H1 (cell line): ENCODE measurements around the gene ATXN7. TPM values are rescaled to one million over a fixed set of nuclear protein-coding genes. Genes with fewer than 3 reads are reported as not detected.

ENCODE experiments used
- ASH2L ChIP-seq: fragments of 200-600, 300-600 bp; sonication (generic); IDR thresholded peaks from one replicate; pipeline ENCODE4 v1.7.1; 2017; ENCODE audit warnings: low read length
- BACH1 ChIP-seq: IDR thresholded peaks from 2 replicates; pipeline ENCODE4 v1.6.1; 2012; ENCODE audit warnings: low read length, improper control_type of control experiment
- BCL11A ChIP-seq, 2 experiments: IDR thresholded peaks; one replicate each; pipeline ENCODE4 v1.6.1; 2011; ENCODE audit warnings: low read depth in 2 of 2, low read length in 2 of 2, mild to moderate bottlenecking in 2 of 2
- JUN ChIP-seq: IDR thresholded peaks from 2 replicates; pipeline ENCODE4 v1.6.1; 2011; ENCODE audit warnings: low read depth, mild to moderate bottlenecking, improper control_type of control experiment, low read length
- POU5F1 ChIP-seq: IDR thresholded peaks from 2 replicates; pipeline ENCODE4 v1.6.1; 2011; ENCODE audit warnings: low read depth, mild to moderate bottlenecking, low read length, moderate library complexity
- RBBP5 ChIP-seq: IDR thresholded peaks from 2 replicates; pipeline ENCODE4 v1.7.1; 2012; ENCODE audit warnings: low read depth, mild to moderate bottlenecking, inconsistent platforms, low read length, moderate library complexity, borderline replicate concordance
- polyA plus RNA-seq, 7 experiments: library from polyadenylated mRNA; depleted of rRNA in 3 of 7; stranded (reverse) in 5 of 7; unstranded in 2 of 7; fragments of >200 nt in 5 of 7; fragments of 200-250 nt in 2 of 7; gene quantifications; 1 replicate in 5 of 7; 2 replicates in 1 of 7; 4 replicates in 1 of 7; pipeline versions ENCODE4 v1.2.1 to v1.2.3, GENCODE V29; 2011 to 2013; ENCODE audit warnings: missing spikeins in 2 of 7, mixed read lengths in 2 of 7
- total RNA-seq: library from RNA; stranded (reverse); fragmentation: NEBNext Ultra II Directional; extraction: Animal tissue kit (Norgen Biotek cat#: 25700); gene quantifications from 2 replicates; pipeline ENCODE4 v1.2.1, GENCODE V29; 2021
- TF ChIP-seq, protein P1 (sequence below): IDR thresholded peaks from 2 replicates; pipeline ENCODE4 v1.6.1; 2012; ENCODE audit warnings: inconsistent platforms

The ATXN7 gene
- total and polyA plus RNA-seq, 2 of the 8 experiments (the other 6 are each of a cell fraction or from before 2014, with no cell fraction given), result 15.5 to 16.8 TPM

DNA sequence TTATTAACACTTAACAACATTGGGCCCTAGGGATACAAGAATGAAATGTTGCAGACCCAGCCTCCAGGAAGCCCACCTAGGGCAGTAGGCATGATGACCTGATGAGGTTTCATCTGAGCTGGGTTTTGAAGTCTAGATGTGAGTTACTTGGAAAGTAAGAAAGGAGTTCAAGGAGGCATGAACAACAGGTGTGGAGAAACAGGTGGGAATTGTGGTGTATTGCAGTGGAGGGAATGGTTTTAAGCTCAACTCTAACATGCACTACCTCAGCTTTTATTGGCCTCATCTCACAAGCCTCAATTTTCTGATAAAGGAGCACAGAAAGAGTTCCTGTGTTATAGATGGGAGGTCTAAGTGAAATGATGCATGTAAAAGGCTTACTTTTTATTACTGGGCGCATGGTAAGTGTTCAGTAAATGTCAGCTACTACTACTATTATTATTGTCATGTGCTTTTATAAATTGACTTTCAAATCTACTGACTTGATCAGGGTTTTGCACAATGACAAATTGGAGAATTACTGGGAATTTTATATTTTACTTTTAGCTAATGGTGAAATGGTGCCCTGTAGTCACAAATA is 29.2 kb downstream of the ATXN7 start (continued):
- TF ChIP-seq RBBP5 (no peak), ASH2L (no peak), POU5F1 (no peak), BCL11A (IDR thresholded peaks at IDR 0.05; ENCODE audit: low read depth in 2 of 2, low read length in 2 of 2) (no peak), JUN (no peak), BACH1 (no peak)
- TF ChIP-seq, protein P1, sequence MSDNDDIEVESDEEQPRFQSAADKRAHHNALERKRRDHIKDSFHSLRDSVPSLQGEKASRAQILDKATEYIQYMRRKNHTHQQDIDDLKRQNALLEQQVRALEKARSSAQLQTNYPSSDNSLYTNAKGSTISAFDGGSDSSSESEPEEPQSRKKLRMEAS, result no peak
